MM.1S (cell line): ENCODE results near the gene EPB41L4B.

ENCODE experiments used
- DNase-seq: peaks from one replicate; pipeline ENCODE4 v3.0.0-alpha.2; 2015
- H2AFZ ChIP-seq: fragments of 300-600 bp; sonication (generic); 2 replicates; pipeline ENCODE4 v1.6.0; 2016; ENCODE audit warnings: antibody characterized with exemption, low read length
- H3F3A ChIP-seq: fragments of 300-600 bp; sonication (generic); 2 replicates; pipeline ENCODE4 v1.6.1; 2016; ENCODE audit warnings: mild to moderate bottlenecking, antibody characterized with exemption, low read length, moderate library complexity, mixed read lengths; ENCODE audit not compliant: insufficient read depth
- H3K27ac ChIP-seq: fragments of 300-600 bp; sonication (generic); 2 replicates; pipeline ENCODE4 v1.5.1; 2016; ENCODE audit warnings: mild to moderate bottlenecking, low read length
- H3K27me3 ChIP-seq: fragments of 300-600 bp; sonication (generic); replicated peaks from 2 replicates; pipeline ENCODE4 v1.6.0; 2016; ENCODE audit warnings: low read length; ENCODE audit not compliant: insufficient read depth
- H3K36me3 ChIP-seq: fragments of 300-600 bp; sonication (generic); replicated peaks from 2 replicates; pipeline ENCODE4 v1.6.1; 2016; ENCODE audit warnings: mild to moderate bottlenecking, low read length, mixed read lengths; ENCODE audit not compliant: insufficient read depth
- H3K4me1 ChIP-seq: fragments of 300-600 bp; sonication (generic); 2 replicates; pipeline ENCODE4 v1.6.1; 2016; ENCODE audit warnings: low read length, mixed read lengths
- H3K4me2 ChIP-seq: fragments of 300-600 bp; sonication (generic); 2 replicates; pipeline ENCODE4 v1.6.0; 2016; ENCODE audit warnings: low read depth, low read length
- H3K4me3 ChIP-seq: fragments of 300-600 bp; sonication (generic); 2 replicates; pipeline ENCODE4 v1.5.1; 2016; ENCODE audit warnings: low read length, mixed read lengths
- H3K79me2 ChIP-seq: fragments of 300-600 bp; sonication (generic); 2 replicates; pipeline ENCODE4 v1.6.1; 2016; ENCODE audit warnings: mixed run types, low read length, mixed read lengths
- H3K9ac ChIP-seq: fragments of 300-600 bp; sonication (generic); 2 replicates; pipeline ENCODE4 v1.6.1; 2016; ENCODE audit warnings: low read length, mixed read lengths
- H3K9me2 ChIP-seq: fragments of 300-600 bp; sonication (generic); replicated peaks from 2 replicates; pipeline ENCODE4 v1.6.1; 2016; ENCODE audit warnings: mild to moderate bottlenecking, low read length, mixed read lengths; ENCODE audit not compliant: insufficient read depth
- H3K9me3 ChIP-seq: fragments of 300-600 bp; sonication (generic); replicated peaks from 2 replicates; pipeline ENCODE4 v1.6.1; 2016; ENCODE audit warnings: mild to moderate bottlenecking, low read length, mixed read lengths; ENCODE audit not compliant: insufficient read depth
- H4K20me1 ChIP-seq: fragments of 300-600 bp; sonication (generic); 2 replicates; pipeline ENCODE4 v1.6.1; 2016; ENCODE audit warnings: mild to moderate bottlenecking, low read length, moderate library complexity, mixed read lengths; ENCODE audit not compliant: insufficient read depth
- EZH2 ChIP-seq: fragments of 300-600 bp; sonication (generic); optimal IDR thresholded peaks from 2 replicates; pipeline ENCODE3; 2017; ENCODE audit warnings: low read depth, mild to moderate bottlenecking, antibody characterized with exemption, low read length, mixed read lengths
- EZH2phosphoT487 ChIP-seq: fragments of 300-600 bp; sonication (generic); IDR thresholded peaks from 2 replicates; pipeline ENCODE4 v1.6.1; 2018; ENCODE audit warnings: antibody characterized with exemption, low read length
- TF ChIP-seq, protein P1 (sequence below): fragments of 300-600 bp; sonication (generic); IDR thresholded peaks from 2 replicates; pipeline ENCODE4 v1.5.1; 2016; ENCODE audit warnings: antibody characterized with exemption, low read length, mixed read lengths

The EPB41L4B gene

DNA sequence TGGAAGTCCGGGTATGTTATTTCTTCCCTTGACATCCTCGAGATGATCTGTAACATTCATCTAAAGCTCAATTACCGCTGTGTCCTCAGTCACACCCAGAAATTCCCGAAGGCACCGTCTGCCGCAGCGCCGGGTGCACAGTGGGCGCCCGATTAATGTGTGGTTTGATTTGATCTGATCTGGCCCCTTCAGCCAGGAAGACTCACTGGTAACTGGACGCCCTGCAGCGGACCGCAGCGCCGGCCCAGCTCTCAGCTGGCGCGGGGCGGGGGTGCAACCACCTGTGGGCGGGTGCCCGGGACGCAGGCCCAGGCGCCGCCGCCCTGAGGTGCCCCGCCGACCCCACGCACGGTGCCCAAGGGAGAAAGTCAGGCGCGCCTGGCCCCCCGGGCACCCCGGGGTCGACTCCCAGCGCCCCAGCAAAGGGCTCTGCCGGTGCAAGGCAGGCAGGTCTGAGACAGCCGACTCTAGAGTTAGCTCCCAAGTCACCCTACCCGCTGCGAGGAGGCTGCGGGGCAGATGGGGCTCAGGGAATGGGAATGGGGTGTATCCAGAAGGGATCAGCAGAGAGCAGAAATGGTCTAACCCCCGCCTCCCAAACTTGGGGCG is 1.7 kb downstream of the EPB41L4B start:
- DNase-seq = no peak
- H3K4me3 ChIP-seq = no peak overlapping the region

DNA sequence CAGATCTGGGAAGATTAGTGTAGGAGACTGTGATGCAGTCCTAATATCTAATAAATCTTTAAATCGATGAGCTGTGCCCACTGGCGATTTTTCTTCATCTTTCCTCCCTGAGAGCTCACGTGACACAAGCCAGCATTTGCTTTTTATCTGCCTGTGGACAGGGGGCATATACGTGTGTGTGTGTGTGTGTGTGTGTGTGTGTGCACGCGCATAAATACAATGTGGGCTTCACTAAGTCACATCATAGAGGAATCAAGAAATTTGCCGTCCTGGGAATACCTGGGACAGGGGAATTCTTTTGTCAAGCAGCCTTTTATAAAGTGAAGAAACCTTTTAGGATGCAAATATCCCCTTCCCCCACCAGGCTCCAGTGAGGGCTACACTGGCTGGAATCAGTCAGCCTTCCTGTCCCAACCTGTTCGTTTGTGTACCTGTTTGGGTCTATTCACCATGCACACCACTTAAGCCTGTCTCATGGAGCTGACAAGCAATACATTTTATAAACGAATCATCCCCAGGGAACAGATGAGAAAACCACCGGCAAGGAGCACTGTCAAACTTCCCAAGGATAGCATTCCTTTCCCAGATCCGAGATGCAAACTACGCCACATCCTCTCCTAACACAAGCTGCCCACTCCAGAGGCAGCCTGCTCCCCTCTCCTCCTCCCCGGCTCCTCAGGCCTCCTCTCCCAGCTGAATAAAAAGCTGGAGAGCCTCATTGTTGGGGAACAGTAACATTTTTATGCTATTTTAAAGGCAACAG is 2.7 kb downstream of the EPB41L4B start:
- DNase-seq = no peak
- no peaks in the 10 kb centered on the region for H3K9me2 ChIP-seq
- no peak overlapping the region for H3K9ac ChIP-seq
- H3F3A ChIP-seq = no peaks in the 10 kb centered on the region
- H3K4me2 ChIP-seq = no peak overlapping the region
- H3K9me3 ChIP-seq = no peaks in the 10 kb centered on the region
- TF ChIP-seq EZH2 (no peak), EZH2phosphoT487 (no peak)
- TF ChIP-seq, protein P1, sequence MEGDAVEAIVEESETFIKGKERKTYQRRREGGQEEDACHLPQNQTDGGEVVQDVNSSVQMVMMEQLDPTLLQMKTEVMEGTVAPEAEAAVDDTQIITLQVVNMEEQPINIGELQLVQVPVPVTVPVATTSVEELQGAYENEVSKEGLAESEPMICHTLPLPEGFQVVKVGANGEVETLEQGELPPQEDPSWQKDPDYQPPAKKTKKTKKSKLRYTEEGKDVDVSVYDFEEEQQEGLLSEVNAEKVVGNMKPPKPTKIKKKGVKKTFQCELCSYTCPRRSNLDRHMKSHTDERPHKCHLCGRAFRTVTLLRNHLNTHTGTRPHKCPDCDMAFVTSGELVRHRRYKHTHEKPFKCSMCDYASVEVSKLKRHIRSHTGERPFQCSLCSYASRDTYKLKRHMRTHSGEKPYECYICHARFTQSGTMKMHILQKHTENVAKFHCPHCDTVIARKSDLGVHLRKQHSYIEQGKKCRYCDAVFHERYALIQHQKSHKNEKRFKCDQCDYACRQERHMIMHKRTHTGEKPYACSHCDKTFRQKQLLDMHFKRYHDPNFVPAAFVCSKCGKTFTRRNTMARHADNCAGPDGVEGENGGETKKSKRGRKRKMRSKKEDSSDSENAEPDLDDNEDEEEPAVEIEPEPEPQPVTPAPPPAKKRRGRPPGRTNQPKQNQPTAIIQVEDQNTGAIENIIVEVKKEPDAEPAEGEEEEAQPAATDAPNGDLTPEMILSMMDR = no peak
- no peak overlapping the region for H2AFZ ChIP-seq
- H4K20me1 ChIP-seq = no peaks in the 10 kb centered on the region
- H3K4me1 ChIP-seq = peaks cover 5% of the 10 kb centered on the region
- H3K4me3 ChIP-seq = no peak overlapping the region
- no peaks in the 10 kb centered on the region for H3K79me2 ChIP-seq
- no peaks in the 10 kb centered on the region for H3K36me3 ChIP-seq
- peaks cover 5% of the 10 kb centered on the region; the same call in 1 of the 2 replicates for H3K27me3 ChIP-seq
- no peak overlapping the region for H3K27ac ChIP-seq

More for the DNA sequence above, 1.7 kb downstream of the EPB41L4B start:
- no peak overlapping the region for H3K9ac ChIP-seq
- no peaks in the 10 kb centered on the region for H3F3A ChIP-seq
- no peak overlapping the region for H3K4me2 ChIP-seq
- no peaks in the 10 kb centered on the region for H3K79me2 ChIP-seq
- no peaks in the 10 kb centered on the region for H3K36me3 ChIP-seq
- TF ChIP-seq EZH2 (no peak), EZH2phosphoT487 (no peak)
- TF ChIP-seq, protein P1 = no peak
- H3K27ac ChIP-seq = no peak overlapping the region
- H3K9me2 ChIP-seq = no peaks in the 10 kb centered on the region
- H2AFZ ChIP-seq = no peak overlapping the region
- H3K27me3 ChIP-seq = peaks cover 5% of the 10 kb centered on the region; the same call in 1 of the 2 replicates
- H3K9me3 ChIP-seq = no peaks in the 10 kb centered on the region
- H3K4me1 ChIP-seq = peaks cover 5% of the 10 kb centered on the region
- H4K20me1 ChIP-seq = no peaks in the 10 kb centered on the region

DNA sequence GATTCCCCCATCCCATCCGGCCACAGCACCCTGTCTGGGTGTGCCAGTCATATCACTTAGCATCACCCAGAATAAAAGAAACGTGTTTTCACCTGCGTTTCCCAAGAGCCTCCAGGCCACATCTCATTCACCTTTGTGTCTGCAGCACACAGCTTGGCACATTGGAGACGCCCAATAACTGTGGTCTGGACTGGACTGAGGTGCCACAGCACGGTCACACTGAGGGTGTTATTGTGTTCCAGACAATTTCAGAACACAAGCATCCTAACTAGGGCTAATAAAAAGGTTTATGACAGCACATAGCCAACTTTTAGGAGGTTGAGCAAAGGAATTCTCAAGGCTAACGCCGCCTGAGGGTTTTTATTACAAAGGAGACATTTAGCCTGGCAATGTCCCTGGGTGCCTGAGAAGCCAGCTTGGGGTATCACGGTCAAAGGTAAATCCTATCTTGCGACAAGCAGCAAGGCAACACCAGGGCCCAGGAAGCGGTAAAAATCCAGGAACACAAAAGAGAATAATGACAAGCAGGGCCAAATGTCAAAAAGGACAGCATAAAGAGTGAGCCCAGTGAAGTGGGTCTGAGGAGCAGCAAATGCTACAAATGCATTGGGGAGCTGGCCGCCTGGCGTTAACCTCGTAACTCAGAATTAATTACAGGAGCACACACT is 3.4 kb downstream of the EPB41L4B start:
- H3K27me3 ChIP-seq = peaks cover 5% of the 10 kb centered on the region; the same call in 1 of the 2 replicates
- H3F3A ChIP-seq = no peaks in the 10 kb centered on the region
- no peaks in the 10 kb centered on the region for H3K36me3 ChIP-seq
- H2AFZ ChIP-seq = no peak overlapping the region
- no peaks in the 10 kb centered on the region for H4K20me1 ChIP-seq
- no peaks in the 10 kb centered on the region for H3K9me3 ChIP-seq
- DNase-seq = no peak
- no peaks in the 10 kb centered on the region for H3K9me2 ChIP-seq
- TF ChIP-seq, protein P1 = no peak
- TF ChIP-seq EZH2phosphoT487 (no peak), EZH2 (no peak)
- no peak overlapping the region for H3K27ac ChIP-seq
- H3K9ac ChIP-seq = no peak overlapping the region
- H3K4me1 ChIP-seq = peaks cover 5% of the 10 kb centered on the region
- no peaks in the 10 kb centered on the region for H3K79me2 ChIP-seq
- H3K4me3 ChIP-seq = no peak overlapping the region
- no peak overlapping the region for H3K4me2 ChIP-seq
